CD14-positive monocyte (primary cell): Measurements from ENCODE around the gene GLYR1. TPM values are rescaled to one million over a fixed set of nuclear protein-coding genes. Genes with fewer than 3 reads are reported as not detected.

Source experiments
- DNase-seq, 3 donors: peaks; one replicate each; pipeline ENCODE4 v3.0.0-alpha.2; 2011 to 2022
- H2AFZ ChIP-seq: 2 replicates; pipeline ENCODE4 v1.6.0; 2012; ENCODE audit warnings: mild to moderate bottlenecking, low read depth, low read length, inconsistent platforms; ENCODE audit not compliant: insufficient read depth, poor library complexity, severe bottlenecking
- H3K27ac ChIP-seq, 2 donors: 1 replicate in 1 of 2; 2 replicates in 1 of 2; pipeline ENCODE4 v1.5.1; 2012 to 2013; ENCODE audit warnings: low read length in 2 of 2, control low read depth in 1 of 2, inconsistent platforms in 1 of 2, low read depth in 1 of 2, mild to moderate bottlenecking in 1 of 2
- H3K27me3 ChIP-seq, 2 donors: one replicate each; pipeline versions ENCODE4 v1.6.0 to v1.6.1; 2011 to 2013; ENCODE audit warnings: low read length in 2 of 2; ENCODE audit not compliant: control insufficient read depth in 2 of 2, insufficient read depth in 2 of 2
- H3K36me3 ChIP-seq, 2 donors: replicated peaks in 1 of 2; 1 replicate in 1 of 2; 2 replicates in 1 of 2; pipeline versions ENCODE4 v1.5.1 to v1.6.1; 2012 to 2013; ENCODE audit warnings: low read length in 2 of 2, control low read depth in 1 of 2, inconsistent platforms in 1 of 2, mild to moderate bottlenecking in 1 of 2; ENCODE audit not compliant: insufficient read depth in 2 of 2, control insufficient read depth in 1 of 2
- H3K4me1 ChIP-seq, 2 donors: 1 replicate in 1 of 2; 2 replicates in 1 of 2; pipeline versions ENCODE4 v1.5.1 to v1.6.1; 2012 to 2013; ENCODE audit warnings: low read length in 2 of 2, control low read depth in 1 of 2, inconsistent platforms in 1 of 2, mild to moderate bottlenecking in 1 of 2, moderate library complexity in 1 of 2; ENCODE audit not compliant: insufficient read depth in 2 of 2, control insufficient read depth in 1 of 2
- H3K4me2 ChIP-seq: replicated peaks from 2 replicates; pipeline ENCODE3; 2012; ENCODE audit warnings: low read length, moderate library complexity, mild to moderate bottlenecking; ENCODE audit not compliant: poor library complexity, severe bottlenecking; ENCODE audit errors: extremely low read depth
- H3K4me3 ChIP-seq, 3 experiments: fragments of 200-600 bp in 1 of 3; sonication (generic) in 1 of 3; replicated peaks in 1 of 3; 1 replicate in 2 of 3; 2 replicates in 1 of 3; pipeline ENCODE4 v1.5.1; 2011 to 2013; ENCODE audit warnings: low read length in 3 of 3, mild to moderate bottlenecking in 3 of 3, control low read depth in 2 of 3, low read depth in 2 of 3, inconsistent platforms in 1 of 3, moderate library complexity in 1 of 3
- H3K79me2 ChIP-seq: 2 replicates; pipeline ENCODE4 v1.6.0; 2012; ENCODE audit warnings: mild to moderate bottlenecking, control low read depth, inconsistent platforms, low read length, moderate library complexity; ENCODE audit not compliant: insufficient read depth
- H3K9ac ChIP-seq: 2 replicates; pipeline ENCODE4 v1.6.0; 2017; ENCODE audit warnings: low read length, mild to moderate bottlenecking; ENCODE audit not compliant: insufficient read depth, poor library complexity, severe bottlenecking
- H3K9me3 ChIP-seq, 2 donors: replicated peaks in 1 of 2; 1 replicate in 1 of 2; 2 replicates in 1 of 2; pipeline versions ENCODE4 v1.5.1 to v1.6.1; 2012 to 2013; ENCODE audit warnings: low read length in 2 of 2, control low read depth in 1 of 2; ENCODE audit not compliant: control insufficient read depth in 1 of 2, insufficient read depth in 1 of 2
- H4K20me1 ChIP-seq: 2 replicates; pipeline ENCODE4 v1.6.0; 2012; ENCODE audit warnings: mild to moderate bottlenecking, low read length, control low read depth, moderate library complexity; ENCODE audit not compliant: insufficient read depth
- H3K27ac Mint-ChIP-seq, 7 donors: one replicate each; pipeline ENCODE4 v1.8.0; 2020; ENCODE audit warnings: mild to moderate bottlenecking in 7 of 7, mixed read lengths in 7 of 7, moderate library complexity in 6 of 7, inconsistent platforms in 2 of 7
- H3K27me3 Mint-ChIP-seq, 3 donors: one replicate each; pipeline ENCODE4 v1.8.0; 2021 to 2022; ENCODE audit warnings: low read depth in 3 of 3, mild to moderate bottlenecking in 3 of 3, mixed read lengths in 3 of 3, moderate library complexity in 3 of 3, inconsistent platforms in 1 of 3
- H3K36me3 Mint-ChIP-seq, 2 donors: one replicate each; pipeline ENCODE4 v1.8.0; 2020; ENCODE audit warnings: mixed read lengths in 2 of 2, inconsistent platforms in 1 of 2, mild to moderate bottlenecking in 1 of 2
- H3K4me1 Mint-ChIP-seq: one replicate; pipeline ENCODE4 v1.8.0; 2020; ENCODE audit warnings: mild to moderate bottlenecking, mixed read lengths
- H3K4me3 Mint-ChIP-seq, 2 donors: one replicate each; pipeline ENCODE4 v1.8.0; 2020; ENCODE audit warnings: mild to moderate bottlenecking in 2 of 2, mixed read lengths in 2 of 2, moderate library complexity in 1 of 2
- H3K9me3 Mint-ChIP-seq, 7 donors: one replicate each; pipeline ENCODE4 v1.8.0; 2020 to 2022; ENCODE audit warnings: mixed read lengths in 7 of 7, mild to moderate bottlenecking in 6 of 7, moderate library complexity in 6 of 7, inconsistent platforms in 2 of 7
- WGBS: methylation state at CpG from one replicate; pipeline ENCODE4 v1.1.5; 2013; ENCODE audit warnings: missing lambda C conversion rate; ENCODE audit not compliant: insufficient coverage; 5-methylcytosine and 5-hydroxymethylcytosine counted together
- intact Hi-C, 2 donors: fragments of 100-400 bp; cut with micrococcal nuclease; formaldehyde crosslinking; loops; one replicate each; pipeline versions ENCODE4 v1.15.0 to v1.15.1; 2023
- polyA plus RNA-seq, 3 donors: library from polyadenylated mRNA; depleted of rRNA in 1 of 3; unstranded in 2 of 3; stranded (reverse) in 1 of 3; fragments of 300-500 nt in 2 of 3; fragments of >200 nt in 1 of 3; fragmentation: Illumina TruSeq in 2 of 3; gene quantifications; 1 replicate in 2 of 3; 2 replicates in 1 of 3; pipeline ENCODE4 v1.2.3, GENCODE V29; 2012 to 2021
- TF ChIP-seq, protein P1 (sequence below): fragments of 200-600 bp; IDR thresholded peaks from one replicate; pipeline ENCODE4 v1.8.0; 2022; ENCODE audit warnings: antibody characterized with exemption, mild to moderate bottlenecking

GLYR1 gene
- polyA plus RNA-seq, 3 donors: 34.2 to 41.9 (median 39.3) TPM

- intact Hi-C loops: no loop called here
- Histone ChIP-seq H3K9me3 (no peaks in the 10 kb centered on the region), H3K4me2 (no peak overlapping the region), H3K4me1 (no peaks in the 10 kb centered on the region), H3K4me3 (no peak overlapping the region), H3K27ac (no peak overlapping the region), H3K36me3 (peaks cover 94 to 100% of the 10 kb centered on the region in 2 donors), H2AFZ (no peak overlapping the region), H3K27me3 (no peaks in the 10 kb centered on the region), H4K20me1 (peaks cover 5% of the 10 kb centered on the region), H3K79me2 (no peaks in the 10 kb centered on the region), H3K9ac (no peak overlapping the region)
- no peak for DNase-seq
- Mint-ChIP-seq H3K4me1 (no peaks in the 10 kb centered on the region), H3K9me3 (no peaks in the 10 kb centered on the region), H3K27me3 (no peaks in the 10 kb centered on the region), H3K36me3 (peaks cover 84 to 97% of the 10 kb centered on the region in 2 donors), H3K27ac (peak overlapping the region in 2 of 7 donors; percentile 44 to 71), H3K4me3 (no peak overlapping the region)
- 98% methylated on average over 9 of the region's 11 CpGs for WGBS
- TF ChIP-seq, protein P1, sequence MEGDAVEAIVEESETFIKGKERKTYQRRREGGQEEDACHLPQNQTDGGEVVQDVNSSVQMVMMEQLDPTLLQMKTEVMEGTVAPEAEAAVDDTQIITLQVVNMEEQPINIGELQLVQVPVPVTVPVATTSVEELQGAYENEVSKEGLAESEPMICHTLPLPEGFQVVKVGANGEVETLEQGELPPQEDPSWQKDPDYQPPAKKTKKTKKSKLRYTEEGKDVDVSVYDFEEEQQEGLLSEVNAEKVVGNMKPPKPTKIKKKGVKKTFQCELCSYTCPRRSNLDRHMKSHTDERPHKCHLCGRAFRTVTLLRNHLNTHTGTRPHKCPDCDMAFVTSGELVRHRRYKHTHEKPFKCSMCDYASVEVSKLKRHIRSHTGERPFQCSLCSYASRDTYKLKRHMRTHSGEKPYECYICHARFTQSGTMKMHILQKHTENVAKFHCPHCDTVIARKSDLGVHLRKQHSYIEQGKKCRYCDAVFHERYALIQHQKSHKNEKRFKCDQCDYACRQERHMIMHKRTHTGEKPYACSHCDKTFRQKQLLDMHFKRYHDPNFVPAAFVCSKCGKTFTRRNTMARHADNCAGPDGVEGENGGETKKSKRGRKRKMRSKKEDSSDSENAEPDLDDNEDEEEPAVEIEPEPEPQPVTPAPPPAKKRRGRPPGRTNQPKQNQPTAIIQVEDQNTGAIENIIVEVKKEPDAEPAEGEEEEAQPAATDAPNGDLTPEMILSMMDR: no peak
Observed at GRCh38 chr16:4876646-4877379, 29.7 kb upstream of the GLYR1 start.

- WGBS: 96% methylated on average over 7 of the region's 8 CpGs
- Mint-ChIP-seq H3K4me3 (no peak overlapping the region), H3K9me3 (no peaks in the 10 kb centered on the region), H3K27me3 (no peaks in the 10 kb centered on the region), H3K4me1 (no peaks in the 10 kb centered on the region), H3K27ac (peak overlapping the region in 4 of 7 donors; percentile 7 to 33 (median 24)), H3K36me3 (peaks cover 82 to 97% of the 10 kb centered on the region in 2 donors)
- no peak overlapping the region for H3K4me3 ChIP-seq
- TF ChIP-seq, protein P1: no peak
- no peaks in the 10 kb centered on the region for H3K27me3 ChIP-seq
- no peak overlapping the region for H3K4me2 ChIP-seq
- no peak for DNase-seq
- H2AFZ ChIP-seq: no peak overlapping the region
- H3K27ac ChIP-seq: no peak overlapping the region
- no peaks in the 10 kb centered on the region for H3K9me3 ChIP-seq
- intact Hi-C loops: no loop called here
- no peaks in the 10 kb centered on the region for H3K4me1 ChIP-seq
- H3K9ac ChIP-seq: no peak overlapping the region
- H4K20me1 ChIP-seq: peaks cover 9% of the 10 kb centered on the region
- peaks cover 93 to 100% of the 10 kb centered on the region in 2 donors for H3K36me3 ChIP-seq
- H3K79me2 ChIP-seq: no peaks in the 10 kb centered on the region
Observed at GRCh38 chr16:4874666-4875065, 27.6 kb upstream of the GLYR1 start.
